SK-N-SH treated with all-trans-retinoic acid at 6 μM for 48 hours (cell line): ENCODE results near the gene P3H1.

Source experiments
- ARNTL ChIP-seq: fragments of 450-650 bp; formaldehyde crosslinking; IDR thresholded peaks from 2 replicates; pipeline ENCODE4 v1.5.0; 2020; ENCODE audit warnings: low read depth, mild to moderate bottlenecking, moderate library complexity, borderline replicate concordance
- BACH2 ChIP-seq: fragments of 250-450 bp; sonication (Bioruptor Pico); IDR thresholded peaks from 2 replicates; pipeline ENCODE4 v1.9.0; 2021; ENCODE audit warnings: mild to moderate bottlenecking, borderline replicate concordance
- POU6F1 ChIP-seq: fragments of 250-450 bp; sonication (Bioruptor Pico); IDR thresholded peaks from 2 replicates; pipeline ENCODE4 v1.8.0; 2021; ENCODE audit warnings: low read depth, mild to moderate bottlenecking, moderate library complexity, borderline replicate concordance
- ZFP30 ChIP-seq: fragments of 450-650 bp; formaldehyde crosslinking; IDR thresholded peaks from 2 replicates; pipeline ENCODE4 v1.5.0; 2022; ENCODE audit warnings: mild to moderate bottlenecking, moderate library complexity
- ZNF70 ChIP-seq: fragments of 450-650 bp; formaldehyde crosslinking; IDR thresholded peaks from 2 replicates; pipeline ENCODE4 v1.5.0; 2020; ENCODE audit warnings: mild to moderate bottlenecking, moderate library complexity
- ZNF8 ChIP-seq: fragments of 450-650 bp; formaldehyde crosslinking; IDR thresholded peaks from 2 replicates; pipeline ENCODE4 v1.5.0; 2020; ENCODE audit warnings: mild to moderate bottlenecking, moderate library complexity
- TF ChIP-seq, protein P1 (sequence below): fragments of 250-450 bp; sonication (Bioruptor Pico); IDR thresholded peaks from 2 replicates; pipeline ENCODE4 v1.8.0; 2020; ENCODE audit warnings: mild to moderate bottlenecking, moderate library complexity, borderline replicate concordance

- TF ChIP-seq, protein P1, sequence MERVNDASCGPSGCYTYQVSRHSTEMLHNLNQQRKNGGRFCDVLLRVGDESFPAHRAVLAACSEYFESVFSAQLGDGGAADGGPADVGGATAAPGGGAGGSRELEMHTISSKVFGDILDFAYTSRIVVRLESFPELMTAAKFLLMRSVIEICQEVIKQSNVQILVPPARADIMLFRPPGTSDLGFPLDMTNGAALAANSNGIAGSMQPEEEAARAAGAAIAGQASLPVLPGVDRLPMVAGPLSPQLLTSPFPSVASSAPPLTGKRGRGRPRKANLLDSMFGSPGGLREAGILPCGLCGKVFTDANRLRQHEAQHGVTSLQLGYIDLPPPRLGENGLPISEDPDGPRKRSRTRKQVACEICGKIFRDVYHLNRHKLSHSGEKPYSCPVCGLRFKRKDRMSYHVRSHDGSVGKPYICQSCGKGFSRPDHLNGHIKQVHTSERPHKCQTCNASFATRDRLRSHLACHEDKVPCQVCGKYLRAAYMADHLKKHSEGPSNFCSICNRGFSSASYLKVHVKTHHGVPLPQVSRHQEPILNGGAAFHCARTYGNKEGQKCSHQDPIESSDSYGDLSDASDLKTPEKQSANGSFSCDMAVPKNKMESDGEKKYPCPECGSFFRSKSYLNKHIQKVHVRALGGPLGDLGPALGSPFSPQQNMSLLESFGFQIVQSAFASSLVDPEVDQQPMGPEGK: no peak
- TF ChIP-seq ZFP30 (CRISPR knock-in tag): no peak
- TF ChIP-seq ARNTL: no peak
- no peak for TF ChIP-seq BACH2 (CRISPR knock-in tag)
- no peak for TF ChIP-seq POU6F1 (CRISPR knock-in tag)
- no peak for TF ChIP-seq ZNF70 (CRISPR knock-in tag)
- TF ChIP-seq ZNF8: no peak
Observed at GRCh38 chr1:42736571-42737200, 30.1 kb downstream of the P3H1 start.
